ENCODE results near the gene NPR3. TPM values are rescaled to one million over a fixed set of nuclear protein-coding genes. Genes with fewer than 3 reads are reported as not detected.

Gene NPR3
- total RNA-seq, 1 experiment from 2014 or later, result 0.11 TPM

- ChIA-PET POLR2A (no interaction called here), CTCF (no interaction called here)
- BruUV-seq (replicated peaks), result no TSS peak
- Mint-ChIP-seq H3K4me3 (ENCODE audit: unreplicated experiment) (no peak overlapping the region), H3K27ac (ENCODE audit: unreplicated experiment) (no peak overlapping the region), H3K27me3 (ENCODE audit: insufficient read depth, unreplicated experiment) (peaks cover 26% of the 10 kb centered on the region), H3K36me3 (ENCODE audit: insufficient read depth, unreplicated experiment) (no peaks in the 10 kb centered on the region), H3K9me3 (ENCODE audit: unreplicated experiment) (no peaks in the 10 kb centered on the region), H3K4me1 (ENCODE audit: low read depth, unreplicated experiment) (no peaks in the 10 kb centered on the region)
- no peaks in the 10 kb centered on the region for H3K36me3 ChIP-seq (ENCODE audit: control insufficient read depth, insufficient read depth, low read length)
- no peaks in the 10 kb centered on the region for H3K4me1 ChIP-seq
- H3K4me3 ChIP-seq (ENCODE audit: low read depth, low read length), result no peak overlapping the region
- H3K9me3 ChIP-seq, result no peaks in the 10 kb centered on the region
- DNase-seq, result no peak
- H3K27me3 ChIP-seq (replicated peaks; ENCODE audit: control insufficient read depth, insufficient read depth, low read length), result no peaks in the 10 kb centered on the region
- intact Hi-C loops (cut with micrococcal nuclease; ENCODE audit: unreplicated experiment), result no loop called here
- TF ChIP-seq CTCF (IDR thresholded peaks at IDR 0.05; ENCODE audit: insufficient read depth in 1 of 2, low read depth in 1 of 2, low read length in 1 of 2, severe bottlenecking in 1 of 2, unreplicated experiment in 1 of 2), result no peak
These were observed 72.5 kb downstream of the NPR3 start for GRCh38 chr5:32783661-32784060.

GRCh38 chr5:32785611-32786254, 74.6 kb downstream of the NPR3 start:
- no peaks in the 10 kb centered on the region for H3K9me3 Mint-ChIP-seq (ENCODE audit: unreplicated experiment)
- intact Hi-C loops (cut with micrococcal nuclease; ENCODE audit: unreplicated experiment), result no loop called here
- DNase-seq, result no peak

GRCh38 chr5:32786311-32786710, 75.2 kb downstream of the NPR3 start:
- CTCF ChIA-PET, result no interaction called here
- Histone ChIP-seq H3K4me1 (no peaks in the 10 kb centered on the region), H3K36me3 (ENCODE audit: control insufficient read depth, insufficient read depth, low read length) (no peaks in the 10 kb centered on the region), H3K27me3 (replicated peaks; ENCODE audit: control insufficient read depth, insufficient read depth, low read length) (no peaks in the 10 kb centered on the region; the same call in 1 of the 2 replicates), H3K9me3 (no peaks in the 10 kb centered on the region; the same call in 1 of the 2 replicates), H3K4me3 (ENCODE audit: low read depth, low read length) (no peak overlapping the region)
- H3K27ac Mint-ChIP-seq (ENCODE audit: unreplicated experiment), result no peak overlapping the region
- POLR2A ChIA-PET, result no interaction called here
- peaks cover 30% of the 10 kb centered on the region for H3K27me3 Mint-ChIP-seq (ENCODE audit: insufficient read depth, unreplicated experiment)
- BruUV-seq (replicated peaks), result no TSS peak
- intact Hi-C loops (cut with micrococcal nuclease; ENCODE audit: unreplicated experiment), result no loop called here
- DNase-seq, result no peak
- no peaks in the 10 kb centered on the region for H3K4me1 Mint-ChIP-seq (ENCODE audit: low read depth, unreplicated experiment)
- H3K4me3 Mint-ChIP-seq (ENCODE audit: unreplicated experiment), result no peak overlapping the region
- H3K36me3 Mint-ChIP-seq (ENCODE audit: insufficient read depth, unreplicated experiment), result no peaks in the 10 kb centered on the region
- H3K9me3 Mint-ChIP-seq (ENCODE audit: unreplicated experiment), result no peaks in the 10 kb centered on the region
- no peak for TF ChIP-seq CTCF (IDR thresholded peaks at IDR 0.05; ENCODE audit: insufficient read depth in 1 of 2, low read depth in 1 of 2, low read length in 1 of 2, severe bottlenecking in 1 of 2, unreplicated experiment in 1 of 2)

More at GRCh38 chr5:32785611-32786254, 74.6 kb downstream of the NPR3 start:
- no peaks in the 10 kb centered on the region for H3K4me1 ChIP-seq
- CTCF ChIA-PET, result no interaction called here
- BruUV-seq (replicated peaks), result no TSS peak
- Mint-ChIP-seq H3K27ac (ENCODE audit: unreplicated experiment) (no peak overlapping the region), H3K4me3 (ENCODE audit: unreplicated experiment) (no peak overlapping the region), H3K36me3 (ENCODE audit: insufficient read depth, unreplicated experiment) (no peaks in the 10 kb centered on the region), H3K27me3 (ENCODE audit: insufficient read depth, unreplicated experiment) (peaks cover 30% of the 10 kb centered on the region), H3K4me1 (ENCODE audit: low read depth, unreplicated experiment) (no peaks in the 10 kb centered on the region)
- POLR2A ChIA-PET, result no interaction called here
- H3K36me3 ChIP-seq (ENCODE audit: control insufficient read depth, insufficient read depth, low read length), result no peaks in the 10 kb centered on the region
- H3K27me3 ChIP-seq (replicated peaks; ENCODE audit: control insufficient read depth, insufficient read depth, low read length), result no peaks in the 10 kb centered on the region; the same call in 1 of the 2 replicates
- H3K4me3 ChIP-seq (ENCODE audit: low read depth, low read length), result no peak overlapping the region
- no peak for TF ChIP-seq CTCF (IDR thresholded peaks at IDR 0.05; ENCODE audit: insufficient read depth in 1 of 2, low read depth in 1 of 2, low read length in 1 of 2, severe bottlenecking in 1 of 2, unreplicated experiment in 1 of 2)
- H3K9me3 ChIP-seq, result no peaks in the 10 kb centered on the region; the same call in 1 of the 2 replicates

Measured in Caco-2 (cell line).